Tibial nerve (tissue), 4 donors: ENCODE measurements around the gene LSS. TPM values are rescaled to one million over a fixed set of nuclear protein-coding genes. Genes with fewer than 3 reads are reported as not detected.

Experiments used
- DNase-seq, 2 donors: peaks; one replicate each; pipeline ENCODE4 v3.0.0-alpha.2; 2019; ENCODE audit warnings: low spot score in 2 of 2
- H3K27ac ChIP-seq, 4 donors: fragments of 200-600 bp; sonication (generic) in 3 of 4; one replicate each; pipeline ENCODE4 v1.5.1; 2017 to 2019; ENCODE audit warnings: mild to moderate bottlenecking in 1 of 4
- H3K27me3 ChIP-seq, 2 donors: fragments of 200-600 bp; sonication (generic) in 1 of 2; one replicate each; pipeline versions ENCODE4 v1.5.1 to v1.6.0; 2017 to 2019
- H3K36me3 ChIP-seq, 3 donors: fragments of 200-600 bp; sonication (generic); one replicate each; pipeline ENCODE4 v1.5.1; 2018 to 2019
- H3K4me1 ChIP-seq, 4 donors: fragments of 200-600 bp; sonication (generic) in 3 of 4; one replicate each; pipeline ENCODE4 v1.5.1; 2017 to 2019
- H3K4me3 ChIP-seq, 4 donors: fragments of 200-600 bp; sonication (generic) in 3 of 4; one replicate each; pipeline ENCODE4 v1.5.1; 2017 to 2019; ENCODE audit warnings: mild to moderate bottlenecking in 1 of 4, moderate library complexity in 1 of 4
- H3K9me3 ChIP-seq, 4 donors: fragments of 200-600 bp; sonication (generic) in 3 of 4; one replicate each; pipeline ENCODE4 v1.5.1; 2017 to 2019
- CTCF ChIP-seq, 5 experiments: fragments of 200-600 bp in 3 of 5; fragments of 450-650 bp in 2 of 5; sonication (generic) in 3 of 5; IDR thresholded peaks; one replicate each; pipeline ENCODE4 v1.5.1; 2016 to 2019; ENCODE audit warnings: antibody characterized with exemption in 5 of 5, mild to moderate bottlenecking in 3 of 5, moderate library complexity in 2 of 5
- EP300 ChIP-seq, 2 donors: sonication (generic); formaldehyde crosslinking; IDR thresholded peaks; one replicate each; pipeline ENCODE4 v1.6.1; 2017; ENCODE audit warnings: antibody characterized with exemption in 2 of 2, mild to moderate bottlenecking in 1 of 2
- POLR2A ChIP-seq, 2 donors: fragments of 450-650 bp; IDR thresholded peaks; one replicate each; pipeline ENCODE4 v1.6.1; 2017; ENCODE audit warnings: antibody characterized with exemption in 2 of 2, mild to moderate bottlenecking in 2 of 2, moderate library complexity in 2 of 2
- whole genome bisulfite sequencing, 2 donors: methylation state at CpG; one replicate each; pipeline ENCODE4 v1.1.5; 2018; 5-methylcytosine and 5-hydroxymethylcytosine counted together
- total RNA-seq, 4 donors: library from RNA; depleted of rRNA; stranded (reverse); fragments of >200 nt; gene quantifications; one replicate each; pipeline ENCODE4 v1.1.0, GENCODE V29; 2016

LSS gene
- total RNA-seq, 4 donors from 2014 or later, result 69.3 to 132 (median 80.6) TPM

GRCh38 chr21:46218906-46219590 lies 9.5 kb downstream of the LSS start:
- H3K4me3 ChIP-seq, result no peak overlapping the region
- TF ChIP-seq POLR2A (IDR thresholded peaks at IDR 0.05) (no peak), CTCF (IDR thresholded peaks at IDR 0.05) (no peak), EP300 (IDR thresholded peaks at IDR 0.05) (no peak)
- no peaks in the 10 kb centered on the region for H3K27me3 ChIP-seq
- H3K9me3 ChIP-seq, result no peaks in the 10 kb centered on the region
- peaks cover 0 to 91% (median 11%) of the 10 kb centered on the region in 3 donors for H3K36me3 ChIP-seq
- DNase-seq, result no peak
- WGBS, 2 donors, result 92 to 94% methylated on average over 13 to 15 of the region's 16 CpGs
- H3K4me1 ChIP-seq, result no peaks in the 10 kb centered on the region
- H3K27ac ChIP-seq, result no peak overlapping the region

- Histone ChIP-seq H3K27ac (no peak overlapping the region), H3K27me3 (no peaks in the 10 kb centered on the region), H3K4me3 (no peak overlapping the region), H3K4me1 (no peaks in the 10 kb centered on the region), H3K36me3 (peaks cover 0 to 96% (median 17%) of the 10 kb centered on the region in 3 donors), H3K9me3 (no peaks in the 10 kb centered on the region)
- no peak for DNase-seq
- no peak for TF ChIP-seq CTCF (IDR thresholded peaks at IDR 0.05)
- no peak for TF ChIP-seq POLR2A (IDR thresholded peaks at IDR 0.05)
- TF ChIP-seq EP300 (IDR thresholded peaks at IDR 0.05), result no peak
- 89% methylated on average over 21 to 22 of the region's 22 CpGs for WGBS, 2 donors
Measured at GRCh38 chr21:46217511-46218196, 10.9 kb downstream of the LSS start.

DNA sequence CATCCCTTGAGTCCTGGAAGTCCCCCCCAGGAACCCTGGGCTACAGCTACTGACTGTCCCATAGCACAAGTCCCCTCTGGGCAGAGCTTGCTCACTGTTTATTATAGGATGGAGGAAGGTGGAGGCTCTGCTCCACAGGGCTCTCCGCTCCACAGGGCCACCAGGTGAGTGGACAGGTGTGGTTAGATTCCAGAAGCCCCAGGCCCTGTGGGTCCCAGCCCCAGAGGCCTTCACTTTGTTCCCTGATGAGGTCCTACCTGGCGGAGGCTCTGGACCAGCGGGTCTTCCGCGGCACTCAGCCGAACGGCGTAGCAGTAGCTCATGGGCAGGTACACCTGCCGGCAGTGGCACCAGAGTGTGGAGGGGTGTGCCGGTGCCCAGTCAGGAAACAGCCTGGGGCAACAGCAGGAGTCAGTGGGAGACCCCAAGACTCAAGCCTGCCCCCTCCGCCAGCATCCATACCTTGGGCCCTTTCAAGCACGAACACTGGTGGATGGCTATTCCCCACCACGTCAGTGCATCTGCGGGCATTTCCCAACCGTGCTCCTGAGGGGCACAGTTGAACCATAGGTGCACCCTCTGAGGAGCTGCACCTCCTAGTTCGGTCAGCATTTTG lies 12.3 kb downstream of the LSS start:
- 91 to 96% methylated on average over 15 to 16 of the region's 16 CpGs for WGBS, 2 donors
- Histone ChIP-seq H3K4me1 (no peaks in the 10 kb centered on the region), H3K4me3 (no peak overlapping the region), H3K27me3 (no peaks in the 10 kb centered on the region), H3K36me3 (peaks cover 0 to 96% (median 14%) of the 10 kb centered on the region in 3 donors), H3K27ac (no peak overlapping the region), H3K9me3 (no peaks in the 10 kb centered on the region)
- DNase-seq, result no peak
- TF ChIP-seq POLR2A (IDR thresholded peaks at IDR 0.05) (no peak), EP300 (IDR thresholded peaks at IDR 0.05) (no peak), CTCF (IDR thresholded peaks at IDR 0.05) (no peak)

DNA sequence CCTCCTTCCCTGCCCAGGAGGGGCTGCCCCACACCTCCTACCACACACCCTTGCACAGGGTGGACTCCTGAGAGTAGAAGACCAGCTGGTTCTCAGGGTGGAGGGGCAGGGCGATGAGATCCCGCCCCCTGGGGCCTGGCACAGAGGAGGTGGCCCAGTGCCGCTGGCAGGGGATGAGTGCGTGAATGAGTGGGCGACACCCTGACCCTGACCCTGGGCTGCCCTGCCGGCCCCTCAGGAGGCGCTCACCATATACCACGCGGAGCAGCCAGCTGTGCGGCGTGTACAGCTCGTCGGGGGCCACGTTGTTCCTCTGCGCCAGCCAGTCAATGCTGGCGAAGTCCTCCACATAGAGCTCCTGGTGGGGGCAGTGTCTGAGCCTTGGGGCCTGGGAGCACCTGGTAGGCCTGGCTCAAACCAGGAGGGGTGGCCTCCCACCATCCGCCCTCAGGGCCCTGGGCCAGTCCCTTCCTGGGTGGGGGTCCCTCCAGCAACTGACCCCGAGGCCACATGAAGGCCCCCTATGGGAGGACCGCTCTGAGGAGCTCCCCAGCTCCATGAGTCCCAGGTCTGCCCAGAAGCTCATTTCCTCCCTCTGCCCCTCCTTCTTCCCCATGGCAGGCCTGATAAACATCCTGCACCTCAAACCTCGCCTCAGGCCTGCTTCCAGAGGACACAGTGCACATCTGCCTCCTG lies 13.0 kb downstream of the LSS start:
- no peak for DNase-seq
- H3K36me3 ChIP-seq, result peaks cover 0 to 95% (median 12%) of the 10 kb centered on the region in 3 donors

More for the DNA sequence above, 13.0 kb downstream of the LSS start:
- H3K27ac ChIP-seq, result no peak overlapping the region
- no peak overlapping the region for H3K4me3 ChIP-seq
- H3K27me3 ChIP-seq, result no peaks in the 10 kb centered on the region
- 72 to 92% methylated on average over 1 to 11 of the region's 20 CpGs for WGBS, 2 donors
- H3K4me1 ChIP-seq, result no peaks in the 10 kb centered on the region
- TF ChIP-seq EP300 (IDR thresholded peaks at IDR 0.05) (no peak), CTCF (IDR thresholded peaks at IDR 0.05) (no peak), POLR2A (IDR thresholded peaks at IDR 0.05) (no peak)
- no peaks in the 10 kb centered on the region for H3K9me3 ChIP-seq
